ENCODE results near the gene CEP131. TPM values are rescaled to one million over a fixed set of nuclear protein-coding genes. Genes with fewer than 3 reads are reported as not detected.

CEP131 gene
- total and polyA plus RNA-seq, 2 of the 8 experiments (the other 6 are each of a cell fraction or from before 2014, with no cell fraction given): 5.9 to 23.2 TPM

GRCh38 chr17:81140018-81140417 lies 82.7 kb downstream of the CEP131 start:
- Histone ChIP-seq H3K4ac (replicated peaks; ENCODE audit: insufficient read length, low read depth, low read length) (no peak overlapping the region), H3K9me3 (ENCODE audit: insufficient read depth in 2 of 2, low read depth in 1 of 2, low read length in 1 of 2) (peaks cover 8 to 12% of the 10 kb centered on the region in 2 experiments; a peak in 2 of 4 replicates), H3K79me2 (ENCODE audit: control insufficient read depth in 1 of 2, insufficient read depth in 2 of 2, low read length in 2 of 2) (no peaks in the 10 kb centered on the region), H2AK5ac (ENCODE audit: low read depth, low read length) (no peak overlapping the region), H3K9ac (replicated peaks in 1 of 4; ENCODE audit: extremely low read depth in 1 of 4, low read depth in 3 of 4, low read length in 3 of 4) (no peak overlapping the region), H3K18ac (ENCODE audit: extremely low read depth, low read length) (no peak overlapping the region), H2AFZ (ENCODE audit: low read length) (no peak overlapping the region), H3K36me3 (ENCODE audit: control insufficient read depth in 2 of 4, insufficient read depth in 4 of 4, low read length in 3 of 4) (no peaks in the 10 kb centered on the region), H2BK120ac (replicated peaks; ENCODE audit: low read depth, low read length) (no peak overlapping the region), H3K56ac (replicated peaks; ENCODE audit: insufficient read length, low read depth, low read length) (no peak overlapping the region), H4K91ac (replicated peaks; ENCODE audit: insufficient read length, low read length) (no peak overlapping the region), H2BK12ac (ENCODE audit: low read depth, low read length) (peak overlapping the region; percentile 60; the same call in 1 of the 2 replicates), H2BK20ac (ENCODE audit: low read length) (no peak overlapping the region), H4K8ac (ENCODE audit: extremely low read depth, insufficient read depth, low read length) (no peak overlapping the region), H4K5ac (ENCODE audit: insufficient read length, low read depth, low read length) (no peak overlapping the region), H2BK5ac (ENCODE audit: low read depth, low read length) (no peak overlapping the region), H3K4me3 (ENCODE audit: extremely low read depth in 1 of 4, insufficient read depth in 2 of 4, low read depth in 3 of 4, low read length in 4 of 4) (no peak overlapping the region), H3K23me2 (ENCODE audit: low read depth, low read length) (peaks cover 3% of the 10 kb centered on the region; the same call in 1 of the 2 replicates), H4K20me1 (replicated peaks in 1 of 2; ENCODE audit: control insufficient read depth in 1 of 2, insufficient read depth in 2 of 2, low read length in 2 of 2) (peaks cover 2 to 9% of the 10 kb centered on the region in 2 experiments), H3K23ac (ENCODE audit: insufficient read length) (no peak overlapping the region), H3K27ac (ENCODE audit: low read depth, low read length) (no peak overlapping the region), H2BK15ac (ENCODE audit: low read length) (no peak overlapping the region), H3K79me1 (ENCODE audit: low read depth, low read length) (no peaks in the 10 kb centered on the region; the same call in 1 of the 2 replicates), H3K4me2 (ENCODE audit: insufficient read depth in 1 of 2, low read depth in 2 of 2, low read length in 2 of 2) (no peak overlapping the region), H3K14ac (ENCODE audit: insufficient read length) (no peak overlapping the region), H3K4me1 (replicated peaks in 1 of 4; ENCODE audit: control insufficient read depth in 3 of 4, insufficient read depth in 4 of 4, low read length in 3 of 4) (peaks cover 0 to 2% (median 0%) of the 10 kb centered on the region in 4 experiments; a peak in 4 of 7 replicates), H3K27me3 (replicated peaks in 1 of 4; ENCODE audit: control insufficient read depth in 3 of 4, extremely low read depth in 1 of 4, insufficient read depth in 3 of 4, low read length in 3 of 4) (no peaks in the 10 kb centered on the region)
- 89% methylated on average over 8 of the region's 8 CpGs; no CpG with 5 or more reads in 1 of the 2 experiments for WGBS, 2 experiments (ENCODE audit: extremely low coverage in 1 of 2, insufficient coverage in 1 of 2, insufficient read length in 1 of 2, insufficient replicate concordance in 2 of 2, low coverage in 1 of 2, low lambda C conversion rate in 2 of 2, missing lambda C conversion rate in 1 of 2)
- no peak for DNase-seq (ENCODE audit: low read depth in 1 of 2, low spot score in 2 of 2)
- FAIRE-seq: no peak
- CTCF ChIA-PET (ENCODE audit: partially characterized antibody): interaction anchor here (0.8 to 4.3 kb wide), 11 partner anchors 10 to 297 kb away, joined by 3 to 24 read pairs (median 4); no protein-coding TSS in a partner anchor
- POLR2A ChIA-PET (ENCODE audit: partially characterized antibody): interaction anchor here (0.9 to 1.0 kb wide), 3 partner anchors 8 to 47 kb away, joined by 3 read pairs; no protein-coding TSS in a partner anchor
- TF ChIP-seq SAP30 (IDR thresholded peaks at IDR 0.05; ENCODE audit: insufficient read depth, insufficient replicate concordance, low read length): no peak
- TF ChIP-seq KDM4A (IDR thresholded peaks at IDR 0.05; ENCODE audit: low read depth, low read length, severe bottlenecking): no peak
- TF ChIP-seq ZNF274 (IDR thresholded peaks at IDR 0.05; ENCODE audit: borderline replicate concordance, extremely low read depth, low read length): no peak
- TF ChIP-seq RAD21 (IDR thresholded peaks at IDR 0.05 in 1 of 2, conservative IDR thresholded peaks at IDR 0.05 in 1 of 2; ENCODE audit: low read depth in 2 of 2, low read length in 2 of 2): no peak
- TF ChIP-seq ATF2 (IDR thresholded peaks at IDR 0.05; ENCODE audit: low read length): no peak
- TF ChIP-seq SRF (IDR thresholded peaks at IDR 0.05; ENCODE audit: low read depth, low read length): no peak
- TF ChIP-seq E2F6 (IDR thresholded peaks at IDR 0.05): no peak
- no peak for TF ChIP-seq HDAC2 (IDR thresholded peaks at IDR 0.05; ENCODE audit: borderline replicate concordance in 1 of 2, low read depth in 2 of 2, low read length in 2 of 2)
- TF ChIP-seq EGR1 (IDR thresholded peaks at IDR 0.05; ENCODE audit: borderline replicate concordance, low read depth, low read length): no peak

All from H1 (cell line).